Motor neuron (in vitro differentiated cells): ENCODE data around the gene UMPS. TPM values are rescaled to one million over a fixed set of nuclear protein-coding genes. Genes with fewer than 3 reads are reported as not detected.

Experiments
- ATAC-seq, 8 experiments: fragments of 200-7000 bp; cut with Tn5 transposase; replicated peaks in 6 of 8; 2 replicates each; pipeline ENCODE4 v1.8.0; 2021; ENCODE audit warnings: mild to moderate bottlenecking in 8 of 8, moderate library complexity in 8 of 8
- H3K27ac ChIP-seq, 2 donors: fragments of 250-450 bp; sonication (Bioruptor Pico); 2 replicates each; pipeline ENCODE4 v1.9.0; 2021; ENCODE audit warnings: antibody characterized with exemption in 2 of 2, mild to moderate bottlenecking in 2 of 2, moderate library complexity in 1 of 2
- H3K4me1 ChIP-seq, 2 donors: fragments of 250-450 bp; sonication (Bioruptor Pico); replicated peaks in 1 of 2; 2 replicates each; pipeline ENCODE4 v1.6.1; 2021; ENCODE audit warnings: antibody characterized with exemption in 2 of 2, mild to moderate bottlenecking in 2 of 2, moderate library complexity in 1 of 2
- H3K4me3 ChIP-seq, 5 donors: fragments of 250-450 bp; sonication (Bioruptor Pico); 2 replicates each; pipeline ENCODE4 v1.9.0; 2021; ENCODE audit warnings: antibody characterized with exemption in 5 of 5, mild to moderate bottlenecking in 5 of 5, moderate library complexity in 4 of 5
- WGBS, 10 experiments: fragments of 450-650 bp; shearing (Covaris generic); methylation state at CpG; one replicate each; pipeline ENCODE4 v1.0.0; 2022; 5-methylcytosine and 5-hydroxymethylcytosine counted together
- in situ Hi-C, 9 experiments: fragments of 400-800 bp; cut with MboI; loops; one replicate each; pipeline ENCODE4 v1.15.0; 2021; ENCODE audit warnings: low sequenced_read_pairs in 9 of 9, low pct_unique_long_range_greater_than_20kb in 2 of 9; ENCODE audit not compliant: unreplicated experiment in 9 of 9
- total RNA-seq, 8 experiments: library from RNA; unstranded; fragments of 300-600 nt; gene quantifications; 2 replicates each; pipeline versions ENCODE4 v1.2.3 to v1.2.4, GENCODE V29; 2022

The UMPS gene
- total RNA-seq: 10 to 100 TPM; 12.6 to 34.2 (median 24.2) TPM

DNA sequence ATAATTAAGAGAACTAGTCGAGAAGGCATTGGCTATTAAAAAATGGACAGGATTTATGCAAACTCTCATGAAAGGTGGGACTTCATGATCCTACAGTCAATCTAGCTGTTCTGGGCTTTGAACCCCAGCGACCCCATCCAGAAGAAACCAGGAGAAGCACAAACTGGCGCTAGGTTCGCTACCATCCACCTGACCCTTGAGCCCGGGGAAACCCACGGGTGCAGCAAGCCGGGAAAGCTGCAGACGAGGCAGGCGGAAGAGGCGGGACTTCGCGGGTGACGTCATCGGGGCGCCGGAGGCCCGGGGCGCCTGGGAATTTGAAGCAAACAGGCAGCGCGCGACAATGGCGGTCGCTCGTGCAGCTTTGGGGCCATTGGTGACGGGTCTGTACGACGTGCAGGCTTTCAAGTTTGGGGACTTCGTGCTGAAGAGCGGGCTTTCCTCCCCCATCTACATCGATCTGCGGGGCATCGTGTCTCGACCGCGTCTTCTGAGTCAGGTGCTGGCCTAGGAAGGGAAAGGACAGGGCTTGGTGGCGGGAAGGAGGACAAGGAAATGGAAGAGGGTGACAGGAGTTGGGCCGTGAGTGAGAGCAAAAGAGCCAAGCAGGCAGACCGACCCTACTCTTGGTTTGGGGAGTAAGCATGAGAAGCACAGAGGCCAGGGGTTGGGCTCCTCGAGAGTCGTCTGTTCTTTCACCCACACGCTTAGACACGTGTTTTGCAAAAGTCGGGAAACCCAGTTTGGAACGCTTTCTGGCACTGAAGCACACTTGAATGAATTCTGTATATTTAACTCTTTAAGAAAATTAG is at the start of gene UMPS:
Gene UMPS, plus strand, starts transcription at position 324 of the 812 bp plus-strand sequence. Its CDS starts 20 bp downstream, at position 344.
- H3K27ac ChIP-seq: peak within 1 kb of the TSS; percentile 82 to 88
- ATAC-seq: peak; percentile 94 to 100 (median 99)
- 0 to 33% (median 0%) methylated on average over 1 to 22 of the region's 44 CpGs; no CpG with 5 or more reads in 1 of the 10 experiments for WGBS, 10 experiments
- in situ Hi-C loops: loop anchor here in 1 of 9 experiments (25.0 kb wide), 1 partner anchor 707 kb away; no protein-coding TSS in a partner anchor
- peak within 1 kb of the TSS; percentile 61 to 96 (median 77) for H3K4me3 ChIP-seq
- peaks cover 17 to 24% of the 10 kb centered on the region in 2 donors for H3K4me1 ChIP-seq

DNA sequence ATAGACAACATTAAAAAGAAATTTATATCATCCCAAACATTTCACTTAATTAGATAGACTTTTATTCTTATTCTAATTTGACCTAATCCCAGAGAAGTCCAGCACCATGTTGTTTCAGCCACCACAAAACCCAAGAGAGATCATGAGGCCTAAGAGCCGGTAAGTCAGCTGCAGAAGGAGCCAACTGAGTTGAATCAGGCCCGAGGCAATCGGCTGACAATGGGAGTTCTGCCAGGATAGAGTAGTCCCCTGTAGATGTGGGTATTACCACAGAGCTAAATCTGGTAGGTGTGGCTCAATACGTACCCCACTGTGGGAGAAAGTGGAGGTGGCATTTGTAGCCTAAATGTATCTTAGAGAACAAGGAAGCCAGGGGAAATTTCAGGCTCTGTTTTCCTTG is 49.7 kb upstream of the UMPS start:
- no peak overlapping the region for H3K4me3 ChIP-seq
- no peak overlapping the region for H3K27ac ChIP-seq
- no peaks in the 10 kb centered on the region for H3K4me1 ChIP-seq
- no peak for ATAC-seq
- 60 to 100% (median 83%) methylated on average over 1 to 4 of the region's 4 CpGs; no CpG with 5 or more reads in 2 of the 10 experiments for WGBS, 10 experiments
- in situ Hi-C loops: loop anchor here in 4 of 9 experiments (10.0 to 25.0 kb wide), 3 partner anchors 106 to 118 kb away; no protein-coding TSS in a partner anchor

DNA sequence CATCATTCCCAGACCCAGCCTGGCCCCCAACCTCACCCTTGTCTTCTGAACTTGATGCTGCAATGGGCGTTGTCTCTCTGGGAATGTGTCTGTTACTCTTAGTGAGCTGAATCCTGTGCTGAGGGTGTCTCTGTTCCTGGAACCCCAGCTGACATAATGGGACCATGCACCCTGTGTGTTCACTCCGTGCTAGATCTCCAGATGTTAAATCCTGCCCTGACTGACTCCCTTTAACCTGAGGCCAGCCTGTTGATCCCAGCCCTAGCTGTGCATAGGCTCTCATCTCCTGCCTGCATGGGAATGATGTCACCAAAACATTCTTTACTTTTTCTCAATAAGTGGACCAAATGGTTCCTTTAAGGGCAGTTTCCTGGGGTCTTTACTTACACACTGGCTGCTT is 48.0 kb upstream of the UMPS start:
- WGBS, 10 experiments: 60 to 90% (median 73%) methylated on average over 1 to 2 of the region's 2 CpGs; no CpG with 5 or more reads in 6 of the 10 experiments
- Histone ChIP-seq H3K4me3 (no peak overlapping the region), H3K4me1 (no peaks in the 10 kb centered on the region), H3K27ac (no peak overlapping the region)
- ATAC-seq: peak in 2 of 8 experiments; percentile 67 to 92
- in situ Hi-C loops: loop anchor here in 4 of 9 experiments (10.0 to 25.0 kb wide), 3 partner anchors 107 to 120 kb away; no protein-coding TSS in a partner anchor

DNA sequence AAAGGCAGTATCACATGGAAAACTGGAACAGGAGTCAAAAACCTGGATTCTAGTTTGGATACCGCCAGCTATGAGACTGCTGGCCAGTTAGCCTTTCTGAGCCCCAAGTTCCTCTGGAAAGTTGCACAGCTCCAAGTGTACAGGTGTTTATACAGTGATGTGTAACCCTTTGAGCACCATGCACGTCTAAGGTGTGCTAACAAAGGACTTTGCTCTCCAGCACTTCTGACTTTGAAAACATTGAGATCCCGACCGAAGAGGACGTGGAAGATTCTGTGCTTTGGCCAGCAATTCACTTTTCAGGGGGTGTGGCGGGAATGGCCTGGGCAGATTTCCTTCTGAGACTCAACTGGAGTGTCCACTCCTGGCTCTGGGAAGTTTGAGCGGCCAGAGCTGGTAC is 45.8 kb upstream of the UMPS start:
- H3K27ac ChIP-seq: no peak overlapping the region
- 30 to 100% (median 85%) methylated on average over 1 to 7 of the region's 7 CpGs; no CpG with 5 or more reads in 3 of the 10 experiments for WGBS, 10 experiments
- no peak for ATAC-seq
- no peak overlapping the region for H3K4me3 ChIP-seq
- no peaks in the 10 kb centered on the region for H3K4me1 ChIP-seq
- in situ Hi-C loops: loop anchor here in 4 of 9 experiments (10.0 to 25.0 kb wide), 3 partner anchors 110 to 122 kb away; no protein-coding TSS in a partner anchor

DNA sequence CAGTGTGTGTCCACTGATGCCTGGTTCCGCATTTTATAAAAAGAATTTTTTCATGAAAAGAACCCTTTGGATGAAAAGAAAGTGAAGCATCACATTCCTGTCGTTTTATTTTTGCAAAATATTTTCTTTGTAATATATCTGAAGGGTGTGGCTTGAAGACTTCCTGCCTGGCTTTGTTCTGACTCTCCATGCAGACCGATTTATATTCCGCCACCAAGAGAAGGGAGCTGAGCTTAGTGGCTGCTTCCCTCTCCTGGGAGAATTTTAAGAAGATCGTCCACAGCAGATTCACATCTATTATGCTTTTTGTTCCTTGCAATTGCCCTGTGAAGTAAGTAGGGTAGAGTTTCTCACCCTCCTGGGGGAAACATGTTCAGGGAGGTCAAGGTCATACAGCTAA is 45.2 kb upstream of the UMPS start:
- no peak overlapping the region for H3K27ac ChIP-seq
- in situ Hi-C loops: loop anchor here in 4 of 9 experiments (10.0 to 25.0 kb wide), 3 partner anchors 110 to 123 kb away; no protein-coding TSS in a partner anchor
- H3K4me3 ChIP-seq: no peak overlapping the region
- ATAC-seq: no peak
- 0 to 82% (median 70%) methylated on average over 1 to 5 of the region's 5 CpGs; no CpG with 5 or more reads in 2 of the 10 experiments for WGBS, 10 experiments
- H3K4me1 ChIP-seq: no peaks in the 10 kb centered on the region

DNA sequence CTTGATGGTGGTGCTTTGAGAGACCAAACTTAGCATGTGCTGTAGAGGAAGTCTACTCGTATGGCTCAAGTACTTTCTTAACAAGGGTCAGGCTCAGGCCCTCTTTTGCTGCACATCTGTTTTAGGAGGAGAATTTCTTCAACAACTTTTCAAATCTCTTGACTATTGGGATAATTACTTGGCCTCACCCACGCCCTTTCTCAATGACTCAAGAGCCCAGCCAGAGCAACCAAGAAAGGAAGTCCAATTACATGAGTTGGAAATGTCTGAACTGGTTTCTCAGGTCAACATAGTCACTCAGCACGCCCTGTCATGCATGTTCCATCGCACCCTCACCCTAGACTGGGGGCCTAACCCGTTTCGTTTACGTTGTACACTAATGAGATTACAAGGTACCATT is 44.8 kb upstream of the UMPS start:
- peak in 1 of 8 experiments; percentile 53 for ATAC-seq
- Histone ChIP-seq H3K27ac (no peak overlapping the region), H3K4me1 (no peaks in the 10 kb centered on the region), H3K4me3 (no peak overlapping the region)
- in situ Hi-C loops: loop anchor here in 4 of 9 experiments (10.0 to 25.0 kb wide), 3 partner anchors 111 to 123 kb away; no protein-coding TSS in a partner anchor
- 50 to 92% (median 69%) methylated on average over 1 to 7 of the region's 7 CpGs; no CpG with 5 or more reads in 4 of the 10 experiments for whole genome bisulfite sequencing, 10 experiments

DNA sequence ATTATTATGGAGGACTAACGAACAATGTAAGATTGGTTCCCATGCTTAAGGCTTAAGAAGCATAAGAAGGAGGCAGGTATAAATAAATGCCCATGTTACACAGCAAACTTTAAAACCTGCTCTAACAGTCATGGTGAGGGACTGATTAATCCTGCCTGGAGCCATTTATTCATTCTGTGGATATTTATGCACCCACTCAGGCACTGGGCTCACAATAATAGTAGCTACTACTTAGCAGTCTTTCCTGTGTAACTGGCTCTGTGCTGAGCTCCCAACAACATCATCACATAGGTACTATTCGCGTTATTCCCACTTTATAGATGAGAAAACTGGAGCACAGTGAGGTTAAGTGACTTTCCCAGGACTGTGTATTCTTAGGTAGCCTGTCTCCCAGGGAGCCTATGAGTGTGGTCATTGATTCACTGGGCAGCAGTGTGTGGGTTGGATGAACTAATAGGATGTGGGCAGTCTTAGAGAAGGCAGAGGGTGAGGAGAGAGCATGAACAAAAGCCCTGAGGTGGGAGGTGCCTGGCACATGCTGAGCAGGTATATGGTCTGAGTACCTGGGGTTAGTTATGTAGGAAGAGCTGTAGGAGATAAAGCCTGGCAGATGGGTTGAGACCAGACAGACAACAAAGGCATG is 44.1 kb upstream of the UMPS start:
- in situ Hi-C loops: loop anchor here in 4 of 9 experiments (10.0 to 25.0 kb wide), 3 partner anchors 111 to 124 kb away; no protein-coding TSS in a partner anchor
- ATAC-seq: no peak
- WGBS, 10 experiments: 80 to 100% (median 100%) methylated on average over 1 to 3 of the region's 3 CpGs; no CpG with 5 or more reads in 5 of the 10 experiments
- Histone ChIP-seq H3K27ac (no peak overlapping the region), H3K4me1 (no peaks in the 10 kb centered on the region), H3K4me3 (no peak overlapping the region)

DNA sequence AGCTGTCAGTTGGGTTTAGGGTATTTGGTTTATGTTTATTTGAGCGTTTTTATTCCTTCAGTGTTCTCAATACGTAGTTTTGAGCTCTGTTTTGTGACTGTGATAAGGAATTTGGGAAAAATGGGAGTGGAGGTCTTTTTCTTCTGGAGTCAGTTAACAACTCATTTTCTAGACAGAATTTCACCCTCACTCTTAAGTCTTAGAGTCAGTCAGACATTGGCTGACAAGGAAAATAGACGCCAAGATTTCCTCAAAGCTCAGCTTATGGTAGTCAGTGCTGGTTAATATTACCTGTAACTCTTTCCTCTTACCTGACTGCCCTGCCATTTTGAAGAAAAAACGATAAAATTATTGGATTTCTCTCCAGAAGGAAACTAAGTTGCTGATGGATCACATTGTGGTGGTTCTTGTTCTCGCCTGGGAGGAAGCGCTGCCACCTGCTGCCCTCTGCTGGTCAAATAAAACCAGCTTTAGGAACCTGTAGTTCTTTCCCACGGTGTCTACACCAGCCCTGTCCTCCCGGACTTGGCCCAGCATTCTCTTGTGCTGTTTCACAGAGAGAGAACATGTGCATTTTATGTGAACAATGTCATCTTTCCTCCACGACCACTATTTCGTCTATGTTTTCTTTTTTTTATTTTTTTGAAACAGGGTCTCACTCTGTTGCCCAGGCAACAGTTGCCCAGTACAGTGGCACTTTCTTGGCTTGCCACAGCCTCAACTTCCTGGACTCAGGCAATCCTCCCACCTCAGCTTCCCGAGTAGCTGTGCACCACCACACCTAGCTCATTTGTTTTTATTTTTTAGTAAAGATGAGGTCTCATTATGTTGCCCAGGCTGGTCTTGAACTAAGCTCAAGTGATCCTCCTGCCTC is 41.4 kb upstream of the UMPS start:
- in situ Hi-C loops: loop anchor here in 4 of 9 experiments (10.0 to 25.0 kb wide), 3 partner anchors 114 to 127 kb away; no protein-coding TSS in a partner anchor
- no peak overlapping the region for H3K4me3 ChIP-seq
- peak in 6 of 8 experiments; percentile 55 to 99 (median 91) for ATAC-seq
- no peaks in the 10 kb centered on the region for H3K4me1 ChIP-seq
- H3K27ac ChIP-seq: no peak overlapping the region
- 4 to 50% (median 20%) methylated on average over 2 to 11 of the region's 11 CpGs for WGBS, 10 experiments

DNA sequence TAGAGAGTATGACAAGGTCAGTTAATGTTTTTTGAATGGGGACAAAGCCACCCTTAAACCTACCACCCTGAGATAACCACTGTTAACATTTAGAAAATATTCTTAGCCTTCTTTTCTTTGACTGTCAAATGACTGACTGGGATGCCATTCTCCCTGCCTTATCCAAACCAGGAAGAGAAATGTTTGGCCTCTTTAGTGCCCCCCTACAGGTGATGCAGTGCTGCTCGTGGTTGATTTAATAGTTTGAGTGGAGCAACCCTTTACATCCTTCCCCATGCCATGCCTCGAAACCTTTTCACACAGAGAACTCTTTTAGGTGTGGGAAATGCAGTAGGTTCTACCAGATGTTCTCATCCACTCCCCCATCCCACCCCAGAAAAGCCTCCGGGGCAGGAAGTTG is 38.7 kb upstream of the UMPS start:
- in situ Hi-C loops: loop anchor here in 3 of 9 experiments (10.0 to 25.0 kb wide), 2 partner anchors 117 to 129 kb away; no protein-coding TSS in a partner anchor
- Histone ChIP-seq H3K4me1 (no peaks in the 10 kb centered on the region), H3K4me3 (no peak overlapping the region), H3K27ac (no peak overlapping the region)
- no peak for ATAC-seq
- 0 to 83% (median 28%) methylated on average over 1 to 3 of the region's 3 CpGs; no CpG with 5 or more reads in 2 of the 10 experiments for WGBS, 10 experiments

DNA sequence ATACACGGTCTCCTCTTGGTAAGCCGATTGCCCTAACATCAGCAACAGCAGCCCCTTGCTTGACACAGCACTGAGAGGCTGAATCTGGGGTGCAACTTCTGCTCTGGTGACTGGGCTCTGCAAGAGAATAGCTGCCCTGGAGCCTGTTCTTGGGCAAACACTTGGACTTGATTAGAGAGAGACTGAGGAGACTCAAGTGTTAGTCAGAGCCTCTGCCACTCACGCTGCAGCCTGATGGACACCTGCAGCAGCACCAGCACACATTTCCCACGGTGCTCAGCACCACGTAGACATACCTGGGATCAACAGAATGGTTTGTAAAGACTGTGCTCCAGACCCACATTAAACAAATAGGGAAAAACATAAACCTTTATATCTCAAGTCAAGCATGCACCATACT is 35.8 kb upstream of the UMPS start:
- H3K4me3 ChIP-seq: no peak overlapping the region
- in situ Hi-C loops: loop anchor here in 3 of 9 experiments (10.0 to 25.0 kb wide), 2 partner anchors 120 to 132 kb away; no protein-coding TSS in a partner anchor
- peaks cover 0 to under 1% of the 10 kb centered on the region in 2 donors for H3K4me1 ChIP-seq
- ATAC-seq: no peak
- no peak overlapping the region for H3K27ac ChIP-seq
- 0 to 100% (median 39%) methylated on average over 1 to 4 of the region's 5 CpGs; no CpG with 5 or more reads in 3 of the 10 experiments for WGBS, 10 experiments

DNA sequence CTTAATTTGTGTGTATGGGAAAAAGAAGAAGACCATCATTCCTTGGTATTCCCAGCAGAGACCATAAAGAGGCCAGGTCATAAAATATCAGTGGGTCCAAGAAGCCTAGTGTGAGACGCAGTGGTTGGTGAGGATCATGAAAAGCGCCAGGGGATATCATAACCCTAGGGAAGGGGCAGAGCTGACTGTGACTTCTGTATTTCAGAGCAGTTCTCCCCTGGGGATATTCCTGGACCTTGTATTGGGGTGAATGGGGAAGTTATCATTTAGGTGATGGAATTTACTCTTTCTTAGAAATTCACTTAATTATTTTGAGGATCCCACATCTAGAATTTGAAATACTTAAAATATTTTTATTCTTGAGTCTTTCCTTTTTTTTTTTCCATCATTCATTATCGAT is 34.9 kb upstream of the UMPS start:
- in situ Hi-C loops: loop anchor here in 3 of 9 experiments (10.0 to 25.0 kb wide), 2 partner anchors 121 to 133 kb away; no protein-coding TSS in a partner anchor
- no peak overlapping the region for H3K27ac ChIP-seq
- H3K4me3 ChIP-seq: no peak overlapping the region
- no peak for ATAC-seq
- WGBS, 10 experiments: 50 to 100% (median 91%) methylated on average over 1 to 3 of the region's 3 CpGs
- peaks cover 0 to 4% of the 10 kb centered on the region in 2 donors for H3K4me1 ChIP-seq
